CD1c-positive myeloid dendritic cell (primary cell): ENCODE data around the gene NCKAP5.

Experiments used
- DNase-seq: peaks from one replicate; pipeline ENCODE4 v3.0.0-alpha.2; 2016; ENCODE audit errors: extremely low spot score

Gene NCKAP5

DNA sequence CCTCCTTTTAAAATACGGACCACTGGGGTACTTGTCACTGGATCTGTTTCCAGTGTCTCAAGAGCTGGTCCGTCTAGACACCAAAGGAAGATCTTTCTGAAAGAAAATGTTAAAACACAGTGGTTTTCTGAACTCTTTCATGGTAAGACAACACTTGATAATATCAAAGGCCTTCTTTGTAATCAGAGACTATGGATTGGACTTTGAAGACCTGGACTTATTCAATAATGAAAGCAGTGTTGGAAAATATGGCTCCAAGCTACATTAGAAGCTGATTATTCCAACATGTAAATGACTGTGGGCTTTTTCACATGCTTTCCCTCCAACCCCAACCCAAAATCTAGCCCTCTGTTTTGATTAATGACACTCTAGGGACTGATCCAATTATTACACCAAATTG lies 568.8 kb downstream of the NCKAP5 start:
- DNase-seq, result no peak

- DNase-seq, result no peak
Observed at GRCh38 chr2:132998221-132998620, 570.0 kb downstream of the NCKAP5 start.

- DNase-seq, result no peak
Observed at GRCh38 chr2:132991471-132992045, 576.7 kb downstream of the NCKAP5 start.

- DNase-seq, result no peak
Observed at GRCh38 chr2:132984731-132985130, 583.5 kb downstream of the NCKAP5 start.

DNA sequence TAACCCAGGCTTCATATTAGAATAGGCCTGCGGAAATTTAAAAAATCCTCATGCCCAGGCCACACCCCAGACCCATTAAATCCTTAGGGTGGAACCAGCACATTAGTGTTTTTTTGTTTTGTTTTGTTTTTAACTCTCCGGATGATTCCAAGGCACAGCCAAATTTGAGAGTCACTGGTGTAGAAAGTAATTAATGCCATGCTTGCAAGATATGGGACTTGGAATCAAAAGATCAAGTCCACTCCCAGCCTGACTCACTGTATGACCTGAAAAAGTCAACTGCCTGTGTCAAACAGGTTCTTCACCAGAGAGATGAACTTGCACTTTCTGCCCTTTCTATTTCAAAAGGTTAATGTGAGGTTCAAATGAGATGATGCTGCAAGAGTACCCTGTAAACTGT lies 588.0 kb downstream of the NCKAP5 start:
- DNase-seq, result no peak

DNA sequence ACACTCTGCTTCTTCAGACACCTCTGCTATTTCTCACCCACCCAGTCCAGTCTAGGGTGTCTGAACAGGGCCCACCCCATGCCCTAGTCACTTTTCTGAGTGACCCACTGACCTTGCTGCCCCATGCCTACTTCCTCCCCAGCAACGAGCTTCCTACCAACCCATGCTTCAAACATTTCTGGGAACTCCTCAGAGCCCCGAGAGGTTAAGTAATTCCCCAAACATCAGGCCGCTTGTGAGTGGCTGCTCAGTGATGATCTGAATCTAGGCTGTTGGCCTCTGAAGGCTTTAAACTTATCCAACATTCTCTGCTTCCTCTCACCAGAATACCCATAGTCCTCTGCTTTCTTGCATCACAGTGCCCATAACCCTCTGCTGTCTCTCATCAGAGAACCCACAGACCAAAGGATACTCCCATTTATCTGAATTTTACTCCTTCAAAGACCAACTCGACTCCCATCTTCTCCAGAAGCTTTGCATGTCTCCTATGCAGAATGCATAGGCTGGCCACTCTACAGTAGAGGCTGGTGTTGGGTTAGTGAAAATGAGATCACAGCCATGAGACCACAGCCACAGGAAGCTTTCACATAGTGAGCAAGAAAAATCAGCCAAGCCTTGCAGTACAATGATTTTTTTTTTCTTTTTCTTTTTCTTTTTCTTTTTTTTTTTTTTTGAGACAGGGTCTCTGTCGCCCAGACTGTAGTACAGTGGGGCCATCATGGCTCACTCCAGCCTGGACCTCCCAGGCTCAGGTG lies 588.7 kb downstream of the NCKAP5 start:
- no peak for DNase-seq

DNA sequence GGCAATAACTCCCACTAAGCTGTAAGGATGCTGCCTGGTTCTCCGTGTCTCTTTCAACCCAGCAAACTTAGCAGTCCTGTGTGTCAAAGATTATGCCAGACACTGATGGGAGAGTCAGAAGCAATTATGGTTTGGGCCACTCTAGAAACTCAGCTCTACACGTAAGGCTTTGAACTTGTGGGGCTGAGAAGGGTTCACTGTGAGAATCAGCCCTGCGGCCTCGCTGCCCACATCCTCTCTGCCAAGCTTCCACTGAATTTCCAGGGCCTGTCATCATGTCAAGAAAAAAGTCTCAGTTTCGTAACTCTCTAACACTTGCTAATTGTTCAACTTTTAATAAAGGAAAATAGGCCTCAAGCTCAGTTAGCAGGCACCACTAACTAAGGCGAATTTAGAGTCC lies 589.4 kb downstream of the NCKAP5 start:
- DNase-seq, result no peak

DNA sequence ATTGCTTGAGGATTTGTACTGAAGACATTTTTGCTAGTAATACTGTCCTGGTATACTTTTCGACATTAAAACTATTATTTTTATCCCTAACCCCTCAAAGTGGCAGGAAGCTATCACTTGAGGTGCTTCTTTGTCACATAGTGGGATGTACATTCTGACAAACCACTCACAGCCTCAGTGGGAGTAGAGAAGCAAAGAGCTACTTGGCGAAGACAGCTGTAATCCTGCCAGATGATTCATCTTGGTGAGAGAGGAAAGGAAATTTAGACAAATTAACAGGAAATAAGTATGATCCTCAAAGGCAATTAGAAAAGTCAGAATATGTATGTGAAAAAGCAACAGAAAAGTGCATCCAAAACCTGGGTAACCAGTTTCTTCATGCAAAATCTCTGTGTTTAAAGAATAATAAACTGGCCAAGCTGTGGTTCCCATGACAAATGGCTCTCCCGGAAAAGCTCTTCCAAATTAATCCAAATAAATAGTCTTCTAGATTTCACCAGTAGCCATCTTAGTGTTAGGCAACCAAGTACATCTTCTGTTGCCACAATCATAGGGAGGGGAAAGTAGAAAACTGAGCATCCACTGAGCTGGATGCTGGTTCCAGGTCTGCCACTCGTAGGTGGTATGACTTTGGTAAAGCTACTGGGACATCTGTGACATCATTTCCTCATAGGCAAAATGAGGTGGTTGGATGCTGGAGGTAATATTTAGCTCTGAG lies 590.3 kb downstream of the NCKAP5 start:
- DNase-seq, result no peak

DNA sequence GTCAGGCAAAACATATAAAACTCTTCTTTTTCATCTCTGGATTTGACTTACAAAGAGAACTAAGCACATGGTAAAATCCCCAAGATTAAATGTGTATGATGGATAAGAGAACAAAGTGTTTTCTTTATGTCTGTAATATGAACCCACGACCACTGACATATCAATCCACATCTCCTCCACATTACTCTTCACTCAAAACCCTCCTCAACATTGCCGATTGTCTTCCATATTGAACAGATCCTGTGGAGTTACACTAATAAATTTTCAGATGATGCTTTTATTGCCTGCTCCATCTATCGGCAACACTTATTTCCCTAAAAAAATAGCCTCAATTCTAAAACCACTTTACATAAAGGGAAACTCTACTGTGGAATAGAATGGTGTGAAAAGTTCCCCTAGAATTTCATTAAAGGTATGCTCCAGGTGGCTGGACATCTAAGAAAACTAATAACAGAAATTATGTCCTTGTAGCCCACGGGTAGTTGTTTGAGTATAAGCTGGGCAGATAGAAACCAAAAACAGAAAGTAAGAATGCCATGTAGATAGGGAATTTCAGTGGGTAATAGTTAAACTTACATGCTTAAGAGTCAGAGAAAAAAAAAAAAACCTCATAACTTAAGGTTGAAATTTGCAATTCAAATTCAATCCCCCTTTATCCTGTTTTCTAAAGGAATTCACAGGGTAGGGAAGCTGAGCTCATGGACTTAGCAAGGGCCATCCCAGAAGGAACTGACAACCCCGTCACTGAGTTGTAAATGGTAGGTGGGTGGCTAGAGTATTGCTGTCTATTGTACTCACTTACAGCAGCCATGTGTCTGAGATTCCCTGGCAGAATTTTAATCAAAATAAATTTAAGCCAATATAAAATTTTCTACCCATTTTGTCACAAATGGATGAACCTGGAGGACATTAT lies 592.8 kb downstream of the NCKAP5 start:
- DNase-seq, result no peak

GRCh38 chr2:132974467-132975095 lies 593.7 kb downstream of the NCKAP5 start:
- DNase-seq, result no peak

GRCh38 chr2:132971310-132972061 lies 596.8 kb downstream of the NCKAP5 start:
- no peak for DNase-seq

DNA sequence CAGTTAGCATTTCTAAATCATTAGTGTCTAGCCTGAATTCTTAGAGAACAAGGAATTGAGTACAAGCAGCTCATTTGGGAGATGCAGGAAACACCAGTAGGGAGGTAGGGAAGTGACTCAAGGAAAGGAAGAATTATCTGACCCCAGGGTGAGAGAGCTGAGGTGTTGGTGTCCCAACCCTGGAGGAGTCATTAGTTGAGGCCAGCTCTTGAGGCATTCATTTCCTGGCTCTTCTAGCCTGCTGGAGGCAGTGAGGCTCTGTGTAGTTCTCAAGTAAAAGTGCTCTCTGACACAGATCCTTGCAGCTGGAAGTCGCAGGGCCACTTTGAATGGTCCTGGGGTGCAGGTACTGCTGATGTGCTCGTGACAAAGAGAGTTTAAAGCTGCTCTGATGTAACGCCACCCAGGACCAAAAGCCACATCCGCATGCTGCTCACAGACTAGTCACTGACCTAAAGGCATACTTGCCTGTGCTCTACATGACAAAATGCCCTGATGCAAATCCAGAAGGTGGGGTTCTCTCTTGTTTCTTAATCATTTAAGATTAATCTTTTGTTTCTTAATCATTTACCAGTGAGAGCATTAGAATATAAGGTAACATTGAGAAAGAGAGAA lies 598.8 kb downstream of the NCKAP5 start:
- DNase-seq, result no peak

DNA sequence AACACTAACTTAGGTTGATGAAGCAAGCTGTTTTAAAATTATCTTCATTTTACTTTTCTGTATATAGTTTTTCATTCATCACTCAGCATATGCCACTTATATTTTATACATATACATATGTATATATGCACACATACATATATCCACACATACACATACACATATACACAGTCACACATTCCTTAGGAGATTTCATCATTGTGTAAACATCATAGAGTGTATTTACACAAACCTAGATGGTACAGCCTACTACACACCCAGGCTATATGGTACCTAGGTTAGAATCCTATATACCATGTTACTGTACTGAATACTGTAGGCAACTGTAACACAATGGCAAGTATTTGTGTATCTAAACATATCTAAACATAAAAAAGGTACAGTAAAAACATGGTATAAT lies 602.8 kb downstream of the NCKAP5 start:
- DNase-seq, result no peak

- DNase-seq, result no peak
Observed at GRCh38 chr2:132963161-132963560, 605.1 kb downstream of the NCKAP5 start.

- no peak for DNase-seq
Observed at GRCh38 chr2:132958887-132959286, 609.4 kb downstream of the NCKAP5 start.

DNA sequence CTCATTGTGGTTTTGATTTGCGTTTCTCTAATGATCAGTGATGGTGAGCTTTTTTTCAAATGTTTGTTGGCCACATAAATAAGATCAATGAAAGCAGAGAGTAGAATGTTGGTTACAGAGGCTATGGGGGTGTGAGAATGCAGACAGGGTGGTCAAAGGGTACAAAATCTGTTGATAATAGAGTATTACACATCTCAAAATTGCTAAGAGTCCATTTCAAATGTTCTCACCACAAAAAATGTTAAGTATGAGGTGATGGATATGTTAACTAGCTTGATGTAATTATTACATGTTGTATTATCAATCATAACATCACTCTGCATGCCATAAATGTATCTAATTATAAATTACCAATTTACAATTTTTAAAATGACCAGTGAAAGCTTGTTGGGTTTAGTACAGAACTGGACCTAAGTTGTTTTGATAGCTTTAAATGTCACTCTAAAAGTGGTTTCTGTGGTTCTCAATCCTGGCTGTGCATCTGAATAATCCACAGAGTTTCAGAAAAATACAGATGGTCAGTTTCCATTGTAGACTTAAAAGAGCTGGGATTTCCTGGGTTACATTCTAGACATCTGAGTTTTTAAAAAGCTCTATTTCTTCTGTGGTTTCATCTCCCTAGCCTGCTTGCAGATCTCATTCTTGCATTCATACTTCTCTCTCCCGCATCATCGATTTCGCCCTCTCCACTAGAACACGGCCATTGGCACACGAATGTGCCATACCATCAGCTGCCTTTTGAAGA lies 612.2 kb downstream of the NCKAP5 start:
- DNase-seq, result no peak

- no peak for DNase-seq
Observed at GRCh38 chr2:132953771-132954170, 614.5 kb downstream of the NCKAP5 start.

DNA sequence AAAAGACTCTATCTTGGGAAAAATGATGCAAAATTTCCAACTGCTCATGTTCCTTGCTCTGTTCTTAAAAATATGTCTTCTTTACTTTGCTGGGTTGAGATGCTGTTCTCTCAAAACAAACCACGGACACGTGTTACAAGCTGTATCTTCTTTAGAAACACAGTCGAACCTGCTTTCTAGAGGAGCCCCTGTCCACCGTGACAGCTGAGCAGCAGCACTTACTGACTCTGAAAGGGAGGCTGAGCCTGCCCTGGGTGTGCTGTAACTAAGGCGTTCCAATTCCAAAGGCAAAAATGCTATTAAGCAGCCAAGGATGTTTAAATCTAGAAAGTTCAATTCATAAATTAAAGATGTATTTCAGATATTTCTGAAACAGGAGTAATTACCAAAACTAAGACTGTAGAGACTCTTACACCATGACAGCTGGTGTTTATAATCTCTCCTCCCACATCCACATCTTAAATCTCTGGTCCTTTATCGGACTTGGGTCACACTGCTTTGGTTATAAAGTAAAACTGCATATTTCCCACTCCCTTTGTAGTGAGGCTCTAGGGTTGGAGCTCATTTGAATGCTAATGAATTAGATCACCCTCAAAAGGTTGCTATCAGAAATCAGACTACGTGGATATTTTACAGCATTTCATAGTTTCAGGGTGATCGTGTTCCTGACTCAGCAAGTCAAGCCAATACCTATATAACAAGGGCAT lies 617.1 kb downstream of the NCKAP5 start:
- DNase-seq, result no peak

GRCh38 chr2:132949108-132949507 lies 619.2 kb downstream of the NCKAP5 start:
- no peak for DNase-seq
